ENCODE measurements around the gene IRAK3.

- TF ChIP-seq, protein P1, sequence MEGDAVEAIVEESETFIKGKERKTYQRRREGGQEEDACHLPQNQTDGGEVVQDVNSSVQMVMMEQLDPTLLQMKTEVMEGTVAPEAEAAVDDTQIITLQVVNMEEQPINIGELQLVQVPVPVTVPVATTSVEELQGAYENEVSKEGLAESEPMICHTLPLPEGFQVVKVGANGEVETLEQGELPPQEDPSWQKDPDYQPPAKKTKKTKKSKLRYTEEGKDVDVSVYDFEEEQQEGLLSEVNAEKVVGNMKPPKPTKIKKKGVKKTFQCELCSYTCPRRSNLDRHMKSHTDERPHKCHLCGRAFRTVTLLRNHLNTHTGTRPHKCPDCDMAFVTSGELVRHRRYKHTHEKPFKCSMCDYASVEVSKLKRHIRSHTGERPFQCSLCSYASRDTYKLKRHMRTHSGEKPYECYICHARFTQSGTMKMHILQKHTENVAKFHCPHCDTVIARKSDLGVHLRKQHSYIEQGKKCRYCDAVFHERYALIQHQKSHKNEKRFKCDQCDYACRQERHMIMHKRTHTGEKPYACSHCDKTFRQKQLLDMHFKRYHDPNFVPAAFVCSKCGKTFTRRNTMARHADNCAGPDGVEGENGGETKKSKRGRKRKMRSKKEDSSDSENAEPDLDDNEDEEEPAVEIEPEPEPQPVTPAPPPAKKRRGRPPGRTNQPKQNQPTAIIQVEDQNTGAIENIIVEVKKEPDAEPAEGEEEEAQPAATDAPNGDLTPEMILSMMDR (IDR thresholded peaks at IDR 0.05) = no peak
- no peak for TF ChIP-seq EZH2 (IDR thresholded peaks at IDR 0.05; ENCODE audit: borderline replicate concordance, insufficient read depth, low read depth, low read length, poor library complexity, severe bottlenecking)
Observed at GRCh38 chr12:66156654-66157053, 32.4 kb upstream of the IRAK3 start.

Data from B cell (primary cell).